Parathyroid adenoma (tissue), 2 donors: ENCODE results near the gene LAG3.
A peak's percentile ranks its signal among the peaks of the same experiment; 100 is the strongest.

Source experiments
- H2AFZ ChIP-seq: fragments of 300-600 bp; sonication (generic); one replicate; pipeline ENCODE4 v1.7.0; 2017; ENCODE audit warnings: antibody characterized with exemption, mild to moderate bottlenecking
- H3K27ac ChIP-seq: fragments of 300-600 bp; sonication (generic); one replicate; pipeline ENCODE4 v1.7.0; 2017
- H3K27me3 ChIP-seq: fragments of 300-600 bp; sonication (generic); one replicate; pipeline ENCODE4 v1.7.0; 2017; ENCODE audit warnings: low read length; ENCODE audit not compliant: control insufficient read depth, insufficient read depth
- H3K36me3 ChIP-seq: fragments of 300-600 bp; sonication (generic); one replicate; pipeline ENCODE4 v1.7.0; 2017; ENCODE audit warnings: low read length; ENCODE audit not compliant: control insufficient read depth, insufficient read depth
- H3K4me1 ChIP-seq: fragments of 300-600 bp; sonication (generic); one replicate; pipeline ENCODE4 v1.7.0; 2017; ENCODE audit warnings: control low read depth
- H3K4me2 ChIP-seq: fragments of 300-600 bp; sonication (generic); one replicate; pipeline ENCODE4 v1.7.0; 2017; ENCODE audit warnings: low read length
- H3K4me3 ChIP-seq: fragments of 300-600 bp; sonication (generic); one replicate; pipeline ENCODE4 v1.7.0; 2017; ENCODE audit warnings: low read depth, low read length
- H3K79me2 ChIP-seq: fragments of 300-600 bp; sonication (generic); one replicate; pipeline ENCODE4 v1.7.0; 2017; ENCODE audit warnings: control low read depth
- H3K9ac ChIP-seq: fragments of 300-600 bp; sonication (generic); one replicate; pipeline ENCODE4 v1.7.0; 2017; ENCODE audit warnings: mild to moderate bottlenecking
- H3K9me3 ChIP-seq: fragments of 300-600 bp; sonication (generic); one replicate; pipeline ENCODE4 v1.7.0; 2017; ENCODE audit warnings: low read length; ENCODE audit not compliant: control insufficient read depth
- TF ChIP-seq, protein P1 (sequence below): fragments of 300-600 bp; sonication (generic); IDR thresholded peaks from one replicate; pipeline ENCODE4 v1.7.0; 2017; ENCODE audit warnings: antibody characterized with exemption, mild to moderate bottlenecking
- donor health status: primary hyperparathyroidism.

Gene LAG3

DNA sequence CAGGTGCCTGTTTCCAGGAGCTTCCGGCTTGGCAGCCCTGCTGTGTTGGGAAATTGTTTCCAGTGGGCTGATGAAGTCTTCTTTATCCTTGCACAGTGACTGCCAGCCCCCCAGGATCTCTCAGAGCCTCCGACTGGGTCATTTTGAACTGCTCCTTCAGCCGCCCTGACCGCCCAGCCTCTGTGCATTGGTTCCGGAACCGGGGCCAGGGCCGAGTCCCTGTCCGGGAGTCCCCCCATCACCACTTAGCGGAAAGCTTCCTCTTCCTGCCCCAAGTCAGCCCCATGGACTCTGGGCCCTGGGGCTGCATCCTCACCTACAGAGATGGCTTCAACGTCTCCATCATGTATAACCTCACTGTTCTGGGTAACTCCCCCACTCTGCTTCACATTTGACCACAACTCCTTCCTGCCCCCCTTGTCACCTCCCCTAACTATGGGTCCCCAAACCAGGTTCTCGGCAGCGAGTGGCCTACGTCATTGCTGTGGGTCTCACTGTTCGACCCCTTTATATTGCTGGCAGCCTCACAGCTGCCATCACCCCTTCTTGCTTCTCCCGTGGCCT, 2.3 kb downstream of the LAG3 start:
- no peak overlapping the region for H3K4me3 ChIP-seq

DNA sequence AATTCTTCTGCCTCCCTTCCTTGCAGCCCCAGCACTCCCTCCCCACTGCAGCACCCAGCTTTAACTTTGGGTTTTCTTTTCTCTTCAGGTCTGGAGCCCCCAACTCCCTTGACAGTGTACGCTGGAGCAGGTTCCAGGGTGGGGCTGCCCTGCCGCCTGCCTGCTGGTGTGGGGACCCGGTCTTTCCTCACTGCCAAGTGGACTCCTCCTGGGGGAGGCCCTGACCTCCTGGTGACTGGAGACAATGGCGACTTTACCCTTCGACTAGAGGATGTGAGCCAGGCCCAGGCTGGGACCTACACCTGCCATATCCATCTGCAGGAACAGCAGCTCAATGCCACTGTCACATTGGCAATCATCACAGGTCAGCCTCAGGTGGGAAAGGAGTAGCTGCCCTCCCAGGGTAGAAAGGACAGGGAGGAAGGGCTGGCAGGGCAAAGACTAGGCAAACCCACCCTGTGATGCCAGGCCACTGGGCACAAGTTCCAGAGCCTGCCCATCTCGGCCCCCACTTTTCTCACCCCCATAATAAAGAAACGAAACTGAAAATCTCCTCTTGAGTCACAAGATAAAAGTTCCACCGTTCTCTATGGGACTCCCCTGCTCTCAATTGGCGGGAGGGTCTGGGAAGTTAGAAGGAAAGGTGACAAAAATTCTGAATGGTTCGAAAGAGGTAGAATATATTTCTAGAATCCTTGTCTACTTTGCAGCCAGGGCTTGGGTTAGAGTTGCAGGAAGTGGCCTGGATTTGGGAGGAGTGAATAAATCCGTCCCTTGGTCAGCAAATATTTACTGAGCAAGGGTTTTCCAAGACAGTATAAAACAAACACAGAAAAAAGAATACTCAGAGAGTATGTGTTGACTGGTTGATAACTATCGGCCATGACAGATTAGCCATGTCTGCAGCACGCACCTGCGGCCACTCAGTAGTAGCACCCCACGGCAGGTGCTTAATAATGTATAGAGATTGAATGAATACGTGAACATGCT, 3.2 kb downstream of the LAG3 start:
- Histone ChIP-seq H2AFZ (no peak overlapping the region), H3K27ac (no peak overlapping the region), H3K4me1 (peaks cover 20% of the 10 kb centered on the region), H3K27me3 (no peaks in the 10 kb centered on the region), H3K79me2 (no peaks in the 10 kb centered on the region), H3K9ac (no peak overlapping the region), H3K4me3 (peak overlapping the region; percentile 35), H3K36me3 (no peaks in the 10 kb centered on the region), H3K4me2 (peak overlapping the region; percentile 48), H3K9me3 (no peaks in the 10 kb centered on the region)
- TF ChIP-seq, protein P1, sequence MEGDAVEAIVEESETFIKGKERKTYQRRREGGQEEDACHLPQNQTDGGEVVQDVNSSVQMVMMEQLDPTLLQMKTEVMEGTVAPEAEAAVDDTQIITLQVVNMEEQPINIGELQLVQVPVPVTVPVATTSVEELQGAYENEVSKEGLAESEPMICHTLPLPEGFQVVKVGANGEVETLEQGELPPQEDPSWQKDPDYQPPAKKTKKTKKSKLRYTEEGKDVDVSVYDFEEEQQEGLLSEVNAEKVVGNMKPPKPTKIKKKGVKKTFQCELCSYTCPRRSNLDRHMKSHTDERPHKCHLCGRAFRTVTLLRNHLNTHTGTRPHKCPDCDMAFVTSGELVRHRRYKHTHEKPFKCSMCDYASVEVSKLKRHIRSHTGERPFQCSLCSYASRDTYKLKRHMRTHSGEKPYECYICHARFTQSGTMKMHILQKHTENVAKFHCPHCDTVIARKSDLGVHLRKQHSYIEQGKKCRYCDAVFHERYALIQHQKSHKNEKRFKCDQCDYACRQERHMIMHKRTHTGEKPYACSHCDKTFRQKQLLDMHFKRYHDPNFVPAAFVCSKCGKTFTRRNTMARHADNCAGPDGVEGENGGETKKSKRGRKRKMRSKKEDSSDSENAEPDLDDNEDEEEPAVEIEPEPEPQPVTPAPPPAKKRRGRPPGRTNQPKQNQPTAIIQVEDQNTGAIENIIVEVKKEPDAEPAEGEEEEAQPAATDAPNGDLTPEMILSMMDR: no peak

More for the DNA sequence above, 2.3 kb downstream of the LAG3 start:
- Histone ChIP-seq H3K9me3 (no peaks in the 10 kb centered on the region), H3K79me2 (no peaks in the 10 kb centered on the region), H3K36me3 (no peaks in the 10 kb centered on the region), H3K4me1 (peaks cover 23% of the 10 kb centered on the region), H3K4me2 (no peak overlapping the region), H3K27me3 (no peaks in the 10 kb centered on the region), H3K27ac (no peak overlapping the region), H2AFZ (no peak overlapping the region), H3K9ac (no peak overlapping the region)
- TF ChIP-seq, protein P1: no peak

DNA sequence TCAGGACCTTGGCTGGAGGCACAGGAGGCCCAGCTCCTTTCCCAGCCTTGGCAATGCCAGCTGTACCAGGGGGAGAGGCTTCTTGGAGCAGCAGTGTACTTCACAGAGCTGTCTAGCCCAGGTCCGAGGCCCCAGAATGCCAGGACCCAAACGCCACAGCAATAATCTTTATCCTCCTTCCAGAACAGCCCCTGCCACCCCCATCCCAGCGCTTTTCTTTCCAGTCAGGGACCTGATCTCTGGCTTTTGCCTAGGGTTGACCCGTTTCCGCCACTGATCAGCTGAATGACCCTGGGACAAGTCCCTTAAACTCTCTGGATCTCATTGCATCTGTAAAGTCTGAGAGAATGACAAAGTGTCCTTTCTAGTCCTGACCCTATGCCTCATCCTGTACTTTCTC, 5.1 kb downstream of the LAG3 start:
- no peak overlapping the region for H3K4me3 ChIP-seq
- no peak overlapping the region for H3K27ac ChIP-seq
- H3K36me3 ChIP-seq: no peaks in the 10 kb centered on the region
- no peak overlapping the region for H2AFZ ChIP-seq
- no peaks in the 10 kb centered on the region for H3K79me2 ChIP-seq
- TF ChIP-seq, protein P1: no peak
- H3K9ac ChIP-seq: no peak overlapping the region
- peaks cover 13% of the 10 kb centered on the region for H3K4me1 ChIP-seq
- no peak overlapping the region for H3K4me2 ChIP-seq
- no peaks in the 10 kb centered on the region for H3K9me3 ChIP-seq
- no peaks in the 10 kb centered on the region for H3K27me3 ChIP-seq

DNA sequence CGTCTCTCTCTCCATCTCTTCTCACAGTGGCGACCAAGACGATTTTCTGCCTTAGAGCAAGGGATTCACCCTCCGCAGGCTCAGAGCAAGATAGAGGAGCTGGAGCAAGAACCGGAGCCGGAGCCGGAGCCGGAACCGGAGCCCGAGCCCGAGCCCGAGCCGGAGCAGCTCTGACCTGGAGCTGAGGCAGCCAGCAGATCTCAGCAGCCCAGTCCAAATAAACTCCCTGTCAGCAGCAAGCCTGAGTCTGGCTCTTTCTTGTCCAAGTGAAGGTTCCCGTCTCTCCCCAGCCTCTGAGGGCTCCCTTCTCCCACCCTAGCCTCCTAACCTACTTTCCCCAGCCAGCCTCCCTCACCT, 5.9 kb downstream of the LAG3 start:
- Histone ChIP-seq H3K27ac (peak overlapping the region; percentile 77), H3K9ac (no peak overlapping the region), H3K4me2 (peak overlapping the region; percentile 82), H3K4me1 (peaks cover 13% of the 10 kb centered on the region), H3K9me3 (no peaks in the 10 kb centered on the region), H3K27me3 (no peaks in the 10 kb centered on the region), H2AFZ (peak overlapping the region; percentile 71), H3K4me3 (peak overlapping the region; percentile 41), H3K36me3 (no peaks in the 10 kb centered on the region), H3K79me2 (no peaks in the 10 kb centered on the region)
- TF ChIP-seq, protein P1: no peak
